Endothelial cell of umbilical vein (primary cell): ENCODE results near the gene COMMD8.

Source experiments
- CTCF ChIP-seq, 2 donors: IDR thresholded peaks; 1 replicate in 1 of 2; 2 replicates in 1 of 2; pipeline ENCODE4 v1.5.1; 2011; ENCODE audit warnings: low read length in 2 of 2, mild to moderate bottlenecking in 2 of 2, moderate library complexity in 2 of 2, control low read depth in 1 of 2, inconsistent platforms in 1 of 2, low read depth in 1 of 2; ENCODE audit not compliant: insufficient read depth in 1 of 2; ENCODE audit errors: extremely low read depth in 1 of 2
- EZH2 ChIP-seq: IDR thresholded peaks from 2 replicates; pipeline ENCODE4 v1.6.1; 2012; ENCODE audit warnings: borderline replicate concordance, low read depth, mild to moderate bottlenecking, moderate library complexity, low read length, inconsistent platforms; ENCODE audit not compliant: severe bottlenecking
- FOS ChIP-seq: IDR thresholded peaks from 2 replicates; pipeline ENCODE4 v1.6.1; 2011; ENCODE audit warnings: mild to moderate bottlenecking, low read length, moderate library complexity, borderline replicate concordance; ENCODE audit not compliant: insufficient read depth

- no peak for TF ChIP-seq CTCF (IDR thresholded peaks at IDR 0.05; ENCODE audit: extremely low read depth in 1 of 2, insufficient read depth in 1 of 2, low read depth in 1 of 2, low read length in 2 of 2)
- TF ChIP-seq EZH2, result no peak
- TF ChIP-seq FOS, result no peak
Measured at GRCh38 chr4:47478804-47479203, 15.3 kb upstream of the COMMD8 start.
